H1 (cell line): Measurements from ENCODE around the gene LTBP1. TPM values are rescaled to one million over a fixed set of nuclear protein-coding genes. Genes with fewer than 3 reads are reported as not detected.

ENCODE experiments used
- CTCF ChIA-PET: fragments of 300-600 bp; sonication (Branson Sonifier 250); formaldehyde crosslinking; loops from one replicate; lab custom pipeline; 2021; ENCODE audit not compliant: partially characterized antibody; lab: Charles Lee
- POLR2A ChIA-PET: fragments of 300-600 bp; sonication (Branson Sonifier 250); formaldehyde crosslinking; loops from one replicate; lab custom pipeline; 2021; ENCODE audit warnings: inconsistent platforms; ENCODE audit not compliant: partially characterized antibody; lab: Charles Lee
- DNase-seq, 2 experiments: peaks; one replicate each; pipeline versions ENCODE4 v3.0.0 to v3.0.0-alpha.2; 2010 to 2022; ENCODE audit warnings: low spot score in 2 of 2, low read depth in 1 of 2, mixed read lengths in 1 of 2
- FAIRE-seq: peaks from 2 replicates; lab custom pipeline; 2011; peaks lifted over from hg19 to GRCh38; lab: Jason Lieb, UNC
- H2AFZ ChIP-seq: 2 replicates; pipeline ENCODE4 v1.8.1; 2012; ENCODE audit warnings: low read length, inconsistent platforms
- H2AK5ac ChIP-seq: 2 replicates; pipeline ENCODE4 v1.6.1; 2013; ENCODE audit warnings: low read depth, low read length
- H2BK120ac ChIP-seq: replicated peaks from 2 replicates; pipeline ENCODE3; 2013; ENCODE audit warnings: low read depth, low read length, inconsistent platforms
- H2BK12ac ChIP-seq: 2 replicates; pipeline ENCODE4 v1.6.1; 2013; ENCODE audit warnings: low read depth, low read length
- H2BK15ac ChIP-seq: 2 replicates; pipeline ENCODE4 v1.6.1; 2013; ENCODE audit warnings: low read length
- H2BK20ac ChIP-seq: 2 replicates; pipeline ENCODE4 v1.6.1; 2013; ENCODE audit warnings: low read length
- H2BK5ac ChIP-seq: 2 replicates; pipeline ENCODE4 v1.6.1; 2013; ENCODE audit warnings: low read depth, low read length
- H3K14ac ChIP-seq: 2 replicates; pipeline ENCODE4 v1.6.1; 2013; ENCODE audit warnings: inconsistent platforms; ENCODE audit not compliant: insufficient read length
- H3K18ac ChIP-seq: 2 replicates; pipeline ENCODE4 v1.6.1; 2013; ENCODE audit warnings: low read length; ENCODE audit errors: extremely low read depth
- H3K23ac ChIP-seq: 2 replicates; pipeline ENCODE4 v1.6.1; 2013; ENCODE audit warnings: inconsistent platforms; ENCODE audit not compliant: insufficient read length
- H3K23me2 ChIP-seq: 2 replicates; pipeline ENCODE4 v1.6.1; 2013; ENCODE audit warnings: low read depth, low read length
- H3K27ac ChIP-seq: 2 replicates; pipeline ENCODE4 v1.6.1; 2011; ENCODE audit warnings: low read depth, low read length, inconsistent platforms
- H3K27me3 ChIP-seq, 4 experiments: replicated peaks in 1 of 4; 1 replicate in 1 of 4; 2 replicates in 3 of 4; pipeline versions ENCODE4 v1.6.1 to v1.8.1; 2011 to 2013; ENCODE audit warnings: low read length in 3 of 4, mild to moderate bottlenecking in 3 of 4, inconsistent platforms in 2 of 4, mixed read lengths in 2 of 4, moderate library complexity in 1 of 4; ENCODE audit not compliant: control insufficient read depth in 3 of 4, insufficient read depth in 3 of 4; ENCODE audit errors: extremely low read depth in 1 of 4
- H3K36me3 ChIP-seq, 4 experiments: 2 replicates each; pipeline versions ENCODE4 v1.6.1 to v1.8.1; 2011 to 2013; ENCODE audit warnings: mild to moderate bottlenecking in 4 of 4, low read length in 3 of 4, moderate library complexity in 2 of 4, control low read depth in 1 of 4, inconsistent platforms in 1 of 4; ENCODE audit not compliant: insufficient read depth in 4 of 4, control insufficient read depth in 2 of 4
- H3K4ac ChIP-seq: replicated peaks from 2 replicates; pipeline ENCODE3; 2013; ENCODE audit warnings: low read length, low read depth, mixed read lengths, inconsistent platforms; ENCODE audit not compliant: insufficient read length
- H3K4me1 ChIP-seq, 4 experiments: replicated peaks in 1 of 4; 1 replicate in 1 of 4; 2 replicates in 3 of 4; pipeline versions ENCODE4 v1.6.1 to v1.8.1; 2011 to 2013; ENCODE audit warnings: low read length in 3 of 4, inconsistent platforms in 2 of 4, mixed read lengths in 1 of 4; ENCODE audit not compliant: insufficient read depth in 4 of 4, control insufficient read depth in 3 of 4
- H3K4me2 ChIP-seq, 2 experiments: 2 replicates each; pipeline versions ENCODE4 v1.6.1 to v1.8.1; 2011 to 2013; ENCODE audit warnings: low read depth in 2 of 2, low read length in 2 of 2, control low read depth in 1 of 2, inconsistent platforms in 1 of 2, mild to moderate bottlenecking in 1 of 2; ENCODE audit not compliant: insufficient read depth in 1 of 2
- H3K4me3 ChIP-seq, 4 experiments: fragments of 200-600, 300-600 bp in 1 of 4; sonication (generic), shearing (Covaris generic), sonication (Bioruptor Twin) in 1 of 4; 2 replicates each; pipeline versions ENCODE4 v1.5.1 to v1.8.1; 2011 to 2016; ENCODE audit warnings: low read length in 4 of 4, low read depth in 3 of 4, control low read depth in 2 of 4, inconsistent platforms in 2 of 4, mild to moderate bottlenecking in 2 of 4, mixed read lengths in 1 of 4, moderate library complexity in 1 of 4; ENCODE audit not compliant: insufficient read depth in 2 of 4; ENCODE audit errors: extremely low read depth in 1 of 4
- H3K56ac ChIP-seq: replicated peaks from 2 replicates; pipeline ENCODE3; 2013; ENCODE audit warnings: low read depth, mild to moderate bottlenecking, mixed read lengths, low read length, inconsistent platforms; ENCODE audit not compliant: insufficient read length
- H3K79me1 ChIP-seq: 2 replicates; pipeline ENCODE4 v1.6.1; 2013; ENCODE audit warnings: low read depth, low read length, control low read depth
- H3K79me2 ChIP-seq, 2 experiments: 2 replicates each; pipeline versions ENCODE4 v1.6.1 to v1.8.1; 2012 to 2013; ENCODE audit warnings: low read length in 2 of 2, mild to moderate bottlenecking in 2 of 2, inconsistent platforms in 1 of 2; ENCODE audit not compliant: insufficient read depth in 2 of 2, control insufficient read depth in 1 of 2
- H3K9ac ChIP-seq, 4 experiments: replicated peaks in 1 of 4; 1 replicate in 1 of 4; 2 replicates in 3 of 4; pipeline versions ENCODE4 v1.6.1 to v1.8.1; 2011 to 2013; ENCODE audit warnings: low read depth in 3 of 4, low read length in 3 of 4, control low read depth in 2 of 4, mild to moderate bottlenecking in 2 of 4, moderate library complexity in 2 of 4, inconsistent platforms in 1 of 4; ENCODE audit errors: extremely low read depth in 1 of 4
- H3K9me3 ChIP-seq, 2 experiments: 2 replicates each; pipeline versions ENCODE4 v1.6.1 to v1.8.1; 2012 to 2013; ENCODE audit warnings: mild to moderate bottlenecking in 2 of 2, moderate library complexity in 2 of 2, control low read depth in 1 of 2, inconsistent platforms in 1 of 2, low read depth in 1 of 2, low read length in 1 of 2, mixed read lengths in 1 of 2; ENCODE audit not compliant: insufficient read depth in 2 of 2
- H4K20me1 ChIP-seq, 2 experiments: replicated peaks in 1 of 2; 2 replicates each; pipeline versions ENCODE3 to v1.8.1; 2011 to 2013; ENCODE audit warnings: inconsistent platforms in 2 of 2, low read length in 2 of 2, mild to moderate bottlenecking in 1 of 2; ENCODE audit not compliant: insufficient read depth in 2 of 2, control insufficient read depth in 1 of 2
- H4K5ac ChIP-seq: 2 replicates; pipeline ENCODE4 v1.6.1; 2013; ENCODE audit warnings: low read length, low read depth, mixed read lengths, inconsistent platforms; ENCODE audit not compliant: insufficient read length
- H4K8ac ChIP-seq: 2 replicates; pipeline ENCODE4 v1.8.0; 2013; ENCODE audit warnings: mild to moderate bottlenecking, moderate library complexity, low read length, inconsistent platforms; ENCODE audit not compliant: insufficient read depth; ENCODE audit errors: extremely low read depth
- H4K91ac ChIP-seq: replicated peaks from 2 replicates; pipeline ENCODE3; 2013; ENCODE audit warnings: low read length, mixed read lengths, inconsistent platforms; ENCODE audit not compliant: insufficient read length
- CBX5 ChIP-seq: fragments of 300-800, 300-1000 bp; sonication (generic); IDR thresholded peaks from 2 replicates; pipeline ENCODE4 v1.7.1; 2016; ENCODE audit warnings: antibody characterized with exemption, low read length, low read depth
- CTBP2 ChIP-seq: IDR thresholded peaks from 2 replicates; pipeline ENCODE4 v1.7.0; 2011; ENCODE audit warnings: borderline replicate concordance, mild to moderate bottlenecking, moderate library complexity, mixed read lengths, low read length; ENCODE audit not compliant: insufficient read depth, insufficient read length
- KDM5A ChIP-seq: fragments of 200-600 bp; IDR thresholded peaks from 2 replicates; pipeline ENCODE4 v1.7.1; 2012; ENCODE audit warnings: mild to moderate bottlenecking, low read length, inconsistent platforms, mixed read lengths
- SIRT6 ChIP-seq: IDR thresholded peaks from one replicate; pipeline ENCODE4 v1.7.1; 2012; ENCODE audit warnings: low read length, inconsistent platforms
- TAF7 ChIP-seq: optimal IDR thresholded peaks from 2 replicates; pipeline ENCODE3; 2011; ENCODE audit warnings: low read depth, mild to moderate bottlenecking, inconsistent platforms, low read length, moderate library complexity, borderline replicate concordance
- WGBS, 2 experiments: shearing (Covaris generic) in 1 of 2; methylation state at CpG; one replicate each; pipeline versions ENCODE4 v1.1.6 to v1.1.7; 2013 to 2015; ENCODE audit warnings: low lambda C conversion rate in 2 of 2, mixed read lengths in 2 of 2, inconsistent platforms in 1 of 2, low coverage in 1 of 2, missing lambda C conversion rate in 1 of 2; ENCODE audit not compliant: insufficient replicate concordance in 2 of 2, insufficient coverage in 1 of 2, insufficient read length in 1 of 2; ENCODE audit errors: extremely low coverage in 1 of 2, missing lambda C conversion rate in 1 of 2; 5-methylcytosine and 5-hydroxymethylcytosine counted together
- polyA plus RNA-seq, 7 experiments: library from polyadenylated mRNA; depleted of rRNA in 3 of 7; stranded (reverse) in 5 of 7; unstranded in 2 of 7; fragments of >200 nt in 5 of 7; fragments of 200-250 nt in 2 of 7; gene quantifications; 1 replicate in 5 of 7; 2 replicates in 1 of 7; 4 replicates in 1 of 7; pipeline versions ENCODE4 v1.2.1 to v1.2.3, GENCODE V29; 2011 to 2013; ENCODE audit warnings: missing spikeins in 2 of 7, mixed read lengths in 2 of 7
- total RNA-seq: library from RNA; stranded (reverse); fragmentation: NEBNext Ultra II Directional; extraction: Animal tissue kit (Norgen Biotek cat#: 25700); gene quantifications from 2 replicates; pipeline ENCODE4 v1.2.1, GENCODE V29; 2021

Gene LTBP1
- total and polyA plus RNA-seq, 2 of the 8 experiments (the other 6 are each of a cell fraction or from before 2014, with no cell fraction given) = 15.4 to 24.7 TPM

DNA sequence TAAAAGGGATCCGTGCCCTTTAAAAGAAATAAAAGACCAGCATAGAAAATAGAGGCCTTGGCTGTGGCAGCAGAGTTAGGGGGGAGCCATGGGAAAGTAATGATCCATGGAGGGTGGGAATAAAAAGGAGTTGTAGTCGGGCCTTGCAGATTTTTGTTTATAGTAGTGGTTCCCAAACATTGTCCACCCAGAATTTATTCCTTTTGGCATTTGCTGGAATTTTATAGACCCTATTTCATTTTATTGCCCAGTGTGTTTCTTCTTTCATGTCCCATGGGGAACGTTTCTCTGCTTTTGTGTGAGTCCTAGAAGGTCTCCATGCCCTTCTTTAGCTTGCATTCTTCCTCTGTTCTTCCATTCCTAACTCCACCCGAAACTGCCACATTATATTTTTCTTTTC, 222.2 kb downstream of the LTBP1 start:
- Histone ChIP-seq H2AFZ (no peak overlapping the region), H2BK120ac (no peak overlapping the region), H2BK5ac (no peak overlapping the region), H4K20me1 (no peaks in the 10 kb centered on the region), H3K79me1 (no peaks in the 10 kb centered on the region), H3K79me2 (no peaks in the 10 kb centered on the region), H2AK5ac (no peak overlapping the region), H4K8ac (no peak overlapping the region), H3K18ac (no peak overlapping the region), H3K9ac (no peak overlapping the region), H3K27ac (no peak overlapping the region), H3K36me3 (no peaks in the 10 kb centered on the region), H4K5ac (no peak overlapping the region), H3K4ac (no peak overlapping the region), H3K9me3 (peaks cover 0 to 5% of the 10 kb centered on the region in 2 experiments; a peak in 1 of 4 replicates), H3K23ac (no peak overlapping the region), H2BK12ac (no peak overlapping the region), H3K14ac (no peak overlapping the region), H4K91ac (no peak overlapping the region), H3K4me1 (no peaks in the 10 kb centered on the region)
- WGBS, 2 experiments = 84% methylated on average over 3 of the region's 4 CpGs; no CpG with 5 or more reads in 1 of the 2 experiments
- CTCF ChIA-PET = interaction anchor here (0.6 to 1.5 kb wide), 4 partner anchors 18 to 357 kb away, joined by 3 to 4 read pairs (median 4); no protein-coding TSS in a partner anchor
- FAIRE-seq (no peak), DNase-seq (no peak)
- POLR2A ChIA-PET = no interaction called here
- no peak for TF ChIP-seq TAF7
- TF ChIP-seq CBX5 = no peak
- no peak for TF ChIP-seq KDM5A
- TF ChIP-seq SIRT6 = no peak
- TF ChIP-seq CTBP2 = no peak
- TF ChIP-seq, all 59 proteins: peak for 0
- Histone ChIP-seq H3K27me3 (no peaks in the 10 kb centered on the region), H2BK20ac (no peak overlapping the region), H3K23me2 (peaks cover 1% of the 10 kb centered on the region; the same call in 1 of the 2 replicates), H2BK15ac (no peak overlapping the region), H3K56ac (no peak overlapping the region), H3K4me2 (no peak overlapping the region), H3K4me3 (no peak overlapping the region)
